HG03558 (cell line): ENCODE measurements around the gene DNLZ.

ENCODE experiments used
- ATAC-seq: cut with Tn5 transposase; IDR thresholded peaks from one replicate; pipeline ENCODE4 v1.9.1; 2021; ENCODE audit warnings: moderate number of reproducible peaks; ENCODE audit not compliant: unreplicated experiment; ENCODE audit errors: extremely low read depth

DNLZ gene

GRCh38 chr9:136378170-136379002, 14.8 kb upstream of the DNLZ start:
- ATAC-seq: no peak

GRCh38 chr9:136377341-136378169, 14.0 kb upstream of the DNLZ start:
- ATAC-seq: no peak

- ATAC-seq: no peak
These were observed 12.9 kb upstream of the DNLZ start for GRCh38 chr9:136376457-136376856.

GRCh38 chr9:136375096-136375495, 11.6 kb upstream of the DNLZ start:
- ATAC-seq: no peak

GRCh38 chr9:136374183-136374575, 10.6 kb upstream of the DNLZ start:
- no peak for ATAC-seq

- no peak for ATAC-seq
These were observed 10.0 kb upstream of the DNLZ start, which contains the start of gene CARD9 for GRCh38 chr9:136373300-136374182. CARD9 (minus strand) TSS chr9:136373669; CDS start chr9:136372078, 1,591 bp downstream.

GRCh38 chr9:136372561-136373299, 9.2 kb upstream of the DNLZ start:
- ATAC-seq: no peak

GRCh38 chr9:136372006-136372405, 8.5 kb upstream of the DNLZ start:
- no peak for ATAC-seq

- no peak for ATAC-seq
These were observed 8.0 kb upstream of the DNLZ start for GRCh38 chr9:136371533-136371880.

GRCh38 chr9:136370687-136371532, 7.4 kb upstream of the DNLZ start:
- no peak for ATAC-seq

GRCh38 chr9:136370037-136370436, 6.5 kb upstream of the DNLZ start:
- ATAC-seq: no peak

GRCh38 chr9:136368190-136368589, 4.6 kb upstream of the DNLZ start:
- no peak for ATAC-seq

GRCh38 chr9:136367296-136368145, 4.0 kb upstream of the DNLZ start:
- no peak for ATAC-seq

- no peak for ATAC-seq
These were observed 3.3 kb upstream of the DNLZ start for GRCh38 chr9:136366826-136367225.

- ATAC-seq: no peak
These were observed 2.3 kb upstream of the DNLZ start for GRCh38 chr9:136365775-136366222.

GRCh38 chr9:136364942-136365774, 1.6 kb upstream of the DNLZ start:
- ATAC-seq: no peak
